NT2/D1 (cell line): Measurements from ENCODE around the gene DSCAML1.

ENCODE experiments used
- SUZ12 ChIP-seq: IDR thresholded peaks from 2 replicates; pipeline ENCODE4 v1.6.1; 2011; ENCODE audit not compliant: insufficient read length, insufficient read depth; ENCODE audit errors: extremely low read depth
- YY1 ChIP-seq: IDR thresholded peaks from 2 replicates; pipeline ENCODE4 v1.6.1; 2011; ENCODE audit not compliant: insufficient read length, insufficient read depth
- ZNF274 ChIP-seq: IDR thresholded peaks from 2 replicates; pipeline ENCODE4 v1.6.1; 2011; ENCODE audit warnings: mild to moderate bottlenecking, low read depth, low read length

GRCh38 chr11:117686711-117687110, 110.3 kb downstream of the DSCAML1 start:
- TF ChIP-seq ZNF274: no peak
- TF ChIP-seq YY1: no peak
- no peak for TF ChIP-seq SUZ12
